OCI-M2 (cell line): Measurements from ENCODE around the gene PTGR1.
"Not testable (repeated sequence)": the region's sequence is repeated elsewhere in the genome, so short reads cannot be mapped to it uniquely, and the experiment has no call there.

Experiments
- DNase-seq: peaks from one replicate; lab custom pipeline; 2025; ENCODE audit not compliant: unreplicated experiment; lab: John Stamatoyannopoulos, UW

Gene PTGR1

DNA sequence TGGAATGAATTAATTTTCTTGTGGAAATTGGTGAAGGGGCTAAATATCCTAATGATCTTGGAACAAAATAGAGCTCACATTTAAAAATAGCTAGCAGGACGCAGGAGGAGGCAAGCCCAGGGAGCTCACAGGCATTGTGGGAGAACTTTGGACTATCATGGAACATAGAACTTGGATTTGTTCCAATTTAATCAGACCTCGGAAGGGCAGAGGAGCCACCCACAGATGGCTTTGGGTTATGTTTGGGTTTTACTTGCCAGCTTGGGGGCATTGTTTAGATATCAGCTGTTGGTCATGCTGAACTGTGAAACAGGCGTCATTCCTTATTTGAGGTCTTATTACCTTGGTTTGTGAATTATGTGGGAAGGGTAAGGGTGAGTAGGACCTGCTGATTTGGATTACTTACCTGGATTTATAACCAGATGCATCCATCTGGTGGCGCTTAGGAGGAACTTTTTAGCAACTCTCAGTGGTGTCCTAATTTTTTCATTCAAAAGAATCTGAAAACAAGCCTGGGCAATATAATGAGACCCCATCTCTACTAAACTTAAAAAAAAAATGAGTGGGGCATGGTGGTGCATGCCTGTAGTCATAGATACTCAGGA lies 14.1 kb upstream of the PTGR1 start:
- no peak for DNase-seq

DNA sequence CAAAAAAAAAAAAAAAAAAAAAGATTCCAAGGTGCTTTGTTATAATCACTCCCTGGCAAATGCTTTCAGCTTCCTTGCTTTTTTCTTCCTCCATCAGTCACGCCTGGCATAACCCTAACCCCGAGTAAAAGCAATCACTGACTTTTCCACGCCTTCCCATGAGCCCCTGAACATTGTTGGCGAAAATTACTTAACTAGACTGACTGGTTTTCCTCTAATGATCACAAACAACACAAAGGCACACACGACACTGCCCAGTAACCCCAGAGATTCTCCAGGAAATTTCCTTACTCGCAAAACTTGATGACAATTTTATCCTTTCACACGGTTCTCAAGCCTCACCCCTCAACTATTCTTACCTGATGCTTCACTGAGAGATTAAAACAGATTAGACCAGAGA lies 11.4 kb upstream of the PTGR1 start:
- no peak for DNase-seq

- no peak for DNase-seq
Observed at GRCh38 chr9:111610149-111610548, 10.7 kb upstream of the PTGR1 start.

DNA sequence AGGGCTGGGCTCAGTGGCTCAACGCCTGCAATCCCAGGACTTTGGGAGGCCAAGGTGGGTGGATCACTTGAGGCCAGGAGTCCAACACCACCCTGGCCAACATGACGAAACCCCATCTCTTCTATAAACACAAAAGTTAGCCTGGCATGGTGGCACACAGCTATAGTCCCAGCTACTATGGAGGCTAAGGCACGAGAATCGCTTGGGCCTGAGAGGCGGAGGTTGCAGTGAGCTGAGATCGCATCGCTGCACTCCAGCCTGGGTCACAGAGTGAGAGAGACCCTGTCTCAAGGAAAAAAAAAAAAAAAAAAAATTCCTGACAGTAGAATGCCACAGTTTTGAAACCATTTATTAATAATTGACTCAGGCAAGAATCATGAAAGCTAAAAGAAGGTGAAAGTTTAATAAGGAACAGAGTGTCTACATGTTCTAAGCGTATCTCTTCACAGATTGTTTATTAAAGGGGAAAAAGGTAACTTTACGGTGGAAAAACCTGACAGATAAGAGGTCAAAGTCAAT lies 5.7 kb upstream of the PTGR1 start:
- no peak for DNase-seq

DNA sequence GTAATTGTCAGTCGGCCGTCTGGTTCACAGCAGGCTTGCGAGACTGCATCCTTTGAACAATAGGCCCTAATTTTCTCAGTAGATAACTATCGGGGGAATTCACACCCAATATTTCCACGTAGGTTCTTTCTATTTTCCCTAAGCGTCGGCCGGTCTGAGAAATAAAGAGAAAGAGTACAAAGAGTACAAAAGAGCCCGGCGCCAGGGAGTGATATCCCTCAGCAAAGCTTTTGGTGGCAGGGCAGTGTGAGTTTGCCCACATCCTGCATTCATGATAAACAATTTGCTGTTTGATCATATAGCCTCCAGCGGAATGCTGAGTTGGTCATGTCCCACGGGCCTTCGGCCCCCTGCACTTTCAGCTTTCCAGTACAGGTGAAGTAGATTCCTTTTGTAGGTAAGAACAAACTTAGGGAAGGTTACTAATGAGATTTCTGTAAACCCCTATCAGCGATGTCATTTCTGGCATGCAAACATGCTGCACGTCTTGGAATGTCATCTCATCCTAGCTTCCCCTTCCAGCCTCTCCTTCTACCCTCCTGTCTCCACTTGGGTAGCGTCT lies 4.7 kb upstream of the PTGR1 start:
- no peak for DNase-seq

DNA sequence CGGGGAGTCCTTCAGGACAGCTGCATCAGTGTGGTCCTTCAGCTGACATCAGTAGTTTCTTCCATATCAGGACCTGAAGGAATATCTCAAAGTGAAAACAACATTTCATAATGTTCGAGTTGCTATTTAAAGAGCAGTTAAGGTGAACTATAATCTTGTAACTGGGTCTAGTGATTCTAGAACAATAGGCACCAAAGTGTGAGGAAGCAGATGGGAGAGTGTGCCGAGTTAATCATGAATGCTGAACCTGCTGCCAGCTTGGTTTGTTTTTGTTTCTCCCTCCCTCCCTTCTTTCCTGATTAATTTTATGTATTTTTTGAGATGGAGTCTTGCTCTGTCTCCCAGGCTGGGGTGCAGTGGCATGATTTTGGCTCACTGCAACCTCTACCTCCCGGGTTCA lies 3.6 kb upstream of the PTGR1 start:
- no peak for DNase-seq

DNA sequence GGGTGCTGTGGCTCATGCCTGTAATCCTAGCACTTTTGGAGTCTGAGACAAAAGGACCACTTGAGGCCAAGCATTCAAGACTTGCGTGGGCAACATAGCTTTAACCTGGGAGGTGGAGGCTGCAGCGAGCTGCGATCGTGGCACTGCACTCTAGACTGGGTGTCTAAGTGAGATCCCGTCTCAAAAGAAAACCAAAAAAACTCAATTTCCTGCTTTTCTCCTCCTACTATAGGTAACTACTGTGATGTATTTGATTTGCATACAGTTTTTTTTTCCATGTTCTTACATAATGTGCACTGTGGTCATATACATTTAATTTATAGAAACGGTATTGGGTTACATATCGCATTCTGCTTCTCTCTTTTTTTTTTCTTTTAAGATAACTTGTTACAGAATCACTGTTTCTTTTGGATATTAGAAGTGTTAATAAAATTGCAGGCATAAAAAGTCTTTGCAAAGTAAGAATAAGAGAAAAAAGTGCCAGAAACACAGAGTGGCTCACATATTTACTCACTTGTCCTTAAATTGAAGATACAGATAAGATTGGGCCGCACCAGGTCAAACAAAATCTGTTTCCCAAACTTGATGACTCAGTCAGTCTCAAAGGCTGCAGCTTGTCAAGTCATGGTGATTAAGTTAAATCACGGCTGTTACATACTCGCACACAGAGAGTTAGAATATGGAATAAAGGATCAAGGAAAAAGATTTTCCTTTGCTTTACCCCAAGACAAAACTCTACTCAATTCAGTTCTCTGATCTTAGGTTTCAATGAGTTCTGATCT lies 2.0 kb upstream of the PTGR1 start:
- no peak for DNase-seq

- no peak for DNase-seq
Observed at GRCh38 chr9:111599955-111600343, 502 bp upstream of the PTGR1 start.

GRCh38 chr9:111598733-111599091 lies 735 bp downstream of the PTGR1 start:
- no peak for DNase-seq

- DNase-seq = no peak
Observed at GRCh38 chr9:111597852-111598732, 1.4 kb downstream of the PTGR1 start.

DNA sequence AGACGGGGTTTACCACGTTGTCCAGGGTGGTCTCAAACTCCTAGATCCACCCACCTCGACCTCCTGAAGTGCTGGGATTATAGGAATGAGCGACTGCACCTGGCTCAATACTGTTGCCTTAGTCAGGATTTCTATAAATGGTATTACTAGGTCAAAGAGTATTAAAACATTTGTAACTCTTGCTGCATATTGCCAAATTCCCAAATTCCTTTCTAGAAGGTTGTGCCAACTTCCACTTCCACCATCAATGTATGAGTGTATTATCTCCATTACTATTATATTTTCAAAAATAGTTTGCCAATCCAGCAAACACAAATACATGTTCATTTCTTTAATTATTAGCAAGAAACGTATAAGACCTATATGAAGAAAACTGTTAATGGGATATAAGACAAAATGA lies 10.6 kb downstream of the PTGR1 start:
- DNase-seq = no peak

DNA sequence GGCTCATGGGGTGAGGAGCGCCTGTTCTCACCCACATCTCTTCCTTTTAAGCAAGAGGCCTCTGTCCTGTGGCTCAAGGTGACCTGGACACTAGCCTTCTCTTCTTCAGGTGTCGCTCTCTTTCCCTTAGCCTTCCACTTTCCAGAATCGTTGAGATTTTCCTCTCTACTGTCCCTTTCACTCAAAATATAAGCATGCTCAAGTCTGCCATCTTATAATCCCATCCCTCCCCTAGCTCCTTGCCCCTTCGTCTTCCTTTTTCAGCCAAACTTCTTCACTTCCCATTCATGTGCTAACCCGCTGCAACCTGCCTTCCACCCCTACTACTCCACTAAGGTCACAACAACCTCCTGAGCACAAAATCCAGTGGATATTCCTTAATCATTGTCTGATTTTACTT lies 13.1 kb downstream of the PTGR1 start:
- no peak for DNase-seq

GRCh38 chr9:111582888-111583287 lies 16.6 kb downstream of the PTGR1 start:
- no peak for DNase-seq

DNA sequence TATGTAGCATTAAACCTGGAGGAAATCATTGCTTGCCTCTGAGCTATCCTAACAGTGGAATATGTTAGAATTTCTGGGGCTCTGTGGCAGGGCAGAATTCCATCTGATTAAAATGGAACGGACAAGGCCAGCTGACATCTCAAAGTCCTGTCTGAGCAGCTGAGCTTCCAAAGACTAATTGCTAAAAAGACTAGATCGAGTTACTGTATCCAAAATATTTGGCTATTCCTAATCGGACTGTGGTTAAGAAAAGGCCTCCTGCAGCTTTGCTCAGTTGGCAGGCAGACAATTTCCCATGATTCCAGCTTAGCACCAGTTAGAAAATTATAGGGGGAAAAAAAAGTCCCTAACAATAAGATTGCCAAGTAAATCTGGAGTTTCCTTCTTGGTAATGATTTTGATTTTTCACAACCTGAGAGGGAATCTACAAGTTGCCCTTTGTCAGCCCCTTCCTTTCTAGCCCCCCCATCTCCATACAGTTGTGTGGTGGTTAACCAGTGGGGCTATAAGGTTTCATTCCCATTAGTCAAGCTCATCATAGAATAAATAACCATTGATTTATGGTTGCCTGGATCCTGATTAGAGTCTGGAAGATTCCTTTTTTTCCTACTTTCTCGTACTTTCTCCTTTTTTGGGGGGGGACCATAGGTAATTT lies 26.4 kb downstream of the PTGR1 start:
- DNase-seq = no peak

GRCh38 chr9:111568127-111568526 lies 31.3 kb downstream of the PTGR1 start:
- DNase-seq = not testable (repeated sequence)

DNA sequence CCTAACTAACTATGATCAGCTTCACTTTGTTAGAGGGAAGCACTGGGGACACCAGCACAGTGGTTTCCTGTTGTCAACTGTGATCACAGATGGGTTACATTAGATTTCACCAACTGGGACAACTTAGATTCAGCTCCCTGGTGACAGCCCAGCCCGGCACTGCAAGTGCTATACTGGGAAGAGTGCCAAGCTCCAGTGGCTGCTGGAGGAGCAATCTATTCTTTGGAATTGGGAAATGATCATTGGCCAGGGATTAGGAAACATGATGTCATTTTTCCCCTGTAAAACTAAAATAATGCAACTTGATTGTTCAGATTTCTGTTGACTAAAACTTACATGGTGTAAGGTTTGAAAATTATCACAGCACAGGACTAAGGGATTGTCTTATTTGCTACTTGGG lies 33.2 kb downstream of the PTGR1 start:
- DNase-seq = no peak

GRCh38 chr9:111561165-111561719 lies 38.2 kb downstream of the PTGR1 start:
- DNase-seq = no peak

- no peak for DNase-seq
Observed at GRCh38 chr9:111559000-111559610, 40.3 kb downstream of the PTGR1 start.

- DNase-seq = not testable (repeated sequence)
Observed at GRCh38 chr9:111555425-111555824, 44.0 kb downstream of the PTGR1 start.

- no peak for DNase-seq
Observed at GRCh38 chr9:111548623-111549022, 50.8 kb downstream of the PTGR1 start.
